GM23338 (cell line): ENCODE measurements around the gene PCDHB4. TPM values are rescaled to one million over a fixed set of nuclear protein-coding genes. Genes with fewer than 3 reads are reported as not detected.
"Not testable (repeated sequence)": the region's sequence is repeated elsewhere in the genome, so short reads cannot be mapped to it uniquely, and the experiment has no call there.

Experiments
- ATAC-seq: fragments of 200-7000 bp; cut with Tn5 transposase; 3 replicates; pipeline ENCODE4 v1.9.1; 2020
- DNase-seq: peaks from one replicate; pipeline ENCODE4 v3.0.0-alpha.2; 2015; ENCODE audit warnings: low spot score
- H2AFZ ChIP-seq: fragments of 200-600 bp; sonication (generic); 2 replicates; pipeline ENCODE4 v1.8.0; 2016; ENCODE audit warnings: antibody characterized with exemption, mild to moderate bottlenecking, moderate library complexity
- H3F3A ChIP-seq: fragments of 200-600 bp; sonication (generic); replicated peaks from 2 replicates; pipeline ENCODE4 v1.8.0; 2017; ENCODE audit warnings: antibody characterized with exemption, mixed run types, low read depth
- H3K27ac ChIP-seq: fragments of 200-600 bp; sonication (generic); 2 replicates; pipeline ENCODE4 v1.6.1; 2016; ENCODE audit warnings: low read depth
- H3K27me3 ChIP-seq: fragments of 200-600 bp; sonication (generic); 2 replicates; pipeline ENCODE4 v1.8.0; 2016; ENCODE audit warnings: mild to moderate bottlenecking, mixed run types, moderate library complexity; ENCODE audit not compliant: insufficient read depth
- H3K36me3 ChIP-seq: fragments of 200-600 bp; sonication (generic); 2 replicates; pipeline ENCODE4 v1.8.0; 2016; ENCODE audit warnings: mild to moderate bottlenecking; ENCODE audit not compliant: insufficient read depth
- H3K4me1 ChIP-seq: fragments of 200-600 bp; sonication (generic); 2 replicates; pipeline ENCODE4 v1.8.0; 2016; ENCODE audit warnings: mild to moderate bottlenecking, moderate library complexity; ENCODE audit not compliant: insufficient read depth
- H3K4me2 ChIP-seq: fragments of 200-600 bp; sonication (generic); 2 replicates; pipeline ENCODE4 v1.7.1; 2017; ENCODE audit warnings: mixed run types
- H3K4me3 ChIP-seq: fragments of 200-600 bp; sonication (generic); 2 replicates; pipeline ENCODE4 v1.6.1; 2016; ENCODE audit warnings: mixed run types
- H3K79me2 ChIP-seq: fragments of 200-600 bp; sonication (generic); replicated peaks from 2 replicates; pipeline ENCODE4 v1.8.0; 2017; ENCODE audit warnings: mild to moderate bottlenecking; ENCODE audit not compliant: insufficient read depth
- H3K9me2 ChIP-seq: fragments of 200-600 bp; sonication (generic); 2 replicates; pipeline ENCODE4 v1.8.0; 2017; ENCODE audit not compliant: insufficient read depth
- H4K20me1 ChIP-seq: fragments of 200-600 bp; sonication (generic); replicated peaks from 2 replicates; pipeline ENCODE4 v1.8.0; 2017; ENCODE audit warnings: mild to moderate bottlenecking; ENCODE audit not compliant: insufficient read depth
- H3K27ac Mint-ChIP-seq: 2 replicates; pipeline ENCODE4 v1.8.0; 2020; ENCODE audit warnings: inconsistent platforms, mild to moderate bottlenecking, moderate library complexity, mixed read lengths
- H3K27me3 Mint-ChIP-seq: 3 replicates; pipeline ENCODE4 v1.8.0; 2022; ENCODE audit warnings: low read depth, mild to moderate bottlenecking, moderate library complexity, mixed read lengths, inconsistent platforms; ENCODE audit not compliant: insufficient read depth, poor library complexity
- H3K36me3 Mint-ChIP-seq: 3 replicates; pipeline ENCODE4 v1.8.0; 2021; ENCODE audit warnings: low read depth, mild to moderate bottlenecking, inconsistent platforms, moderate library complexity, mixed read lengths
- H3K4me1 Mint-ChIP-seq: 3 replicates; pipeline ENCODE4 v1.8.0; 2020; ENCODE audit warnings: mild to moderate bottlenecking, inconsistent platforms, mixed read lengths
- H3K4me3 Mint-ChIP-seq: 3 replicates; pipeline ENCODE4 v1.8.0; 2021; ENCODE audit warnings: moderate library complexity, mild to moderate bottlenecking, inconsistent platforms, mixed read lengths
- H3K9me3 Mint-ChIP-seq: 3 replicates; pipeline ENCODE4 v1.8.0; 2020; ENCODE audit warnings: moderate library complexity, mild to moderate bottlenecking, inconsistent platforms, mixed read lengths
- CREB1 ChIP-seq: fragments of 250-450 bp; sonication (Bioruptor Pico); IDR thresholded peaks from 2 replicates; pipeline ENCODE4 v1.5.0; 2020; ENCODE audit warnings: low read depth, mild to moderate bottlenecking, moderate library complexity
- ETS1 ChIP-seq: IDR thresholded peaks from 2 replicates; pipeline ENCODE4 v1.6.1; 2016; ENCODE audit warnings: antibody characterized with exemption
- EZH2 ChIP-seq: fragments of 200-600 bp; sonication (generic); IDR thresholded peaks from one replicate; pipeline ENCODE4 v1.8.0; 2017; ENCODE audit warnings: antibody characterized with exemption, mild to moderate bottlenecking, low read depth; ENCODE audit not compliant: unreplicated experiment
- EZH2phosphoT487 ChIP-seq: fragments of 200-600 bp; sonication (generic); IDR thresholded peaks from one replicate; pipeline ENCODE4 v1.8.1; 2018; ENCODE audit warnings: antibody characterized with exemption; ENCODE audit not compliant: unreplicated experiment
- NANOG ChIP-seq: IDR thresholded peaks from 2 replicates; pipeline ENCODE4 v1.6.1; 2016; ENCODE audit warnings: antibody characterized with exemption, borderline replicate concordance
- STAT1 ChIP-seq: IDR thresholded peaks from one replicate; pipeline ENCODE4 v1.6.1; 2016; ENCODE audit warnings: antibody characterized with exemption; ENCODE audit not compliant: unreplicated experiment
- ZNF114 ChIP-seq: fragments of 250-450 bp; sonication (Bioruptor Pico); IDR thresholded peaks from 2 replicates; pipeline ENCODE4 v1.5.0; 2020; ENCODE audit warnings: mild to moderate bottlenecking, moderate library complexity
- ZNF331 ChIP-seq: fragments of 250-450 bp; sonication (Bioruptor Pico); IDR thresholded peaks from 2 replicates; pipeline ENCODE4 v1.5.0; 2020; ENCODE audit warnings: low read depth, mild to moderate bottlenecking, moderate library complexity
- ZNF462 ChIP-seq: fragments of 250-450 bp; sonication (Bioruptor Pico); IDR thresholded peaks from 2 replicates; pipeline ENCODE4 v1.5.0; 2020; ENCODE audit warnings: mild to moderate bottlenecking, moderate library complexity
- polyA plus RNA-seq: library from polyadenylated mRNA; unstranded; fragments of >200 nt; fragmentation: Nextera tagmentation; extraction: Ambion mirVana; gene quantifications from 2 replicates; pipeline ENCODE4 v1.2.1, GENCODE V29; 2016
- total RNA-seq: library from RNA; depleted of rRNA; stranded (reverse); fragments of >200 nt; shearing (Covaris generic); gene quantifications from 2 replicates; pipeline ENCODE4 v1.2.3, GENCODE V29; 2014

PCDHB4 gene
- total and polyA plus RNA-seq, 2 experiments from 2014 or later = 1.3 to 2.7 TPM

DNA sequence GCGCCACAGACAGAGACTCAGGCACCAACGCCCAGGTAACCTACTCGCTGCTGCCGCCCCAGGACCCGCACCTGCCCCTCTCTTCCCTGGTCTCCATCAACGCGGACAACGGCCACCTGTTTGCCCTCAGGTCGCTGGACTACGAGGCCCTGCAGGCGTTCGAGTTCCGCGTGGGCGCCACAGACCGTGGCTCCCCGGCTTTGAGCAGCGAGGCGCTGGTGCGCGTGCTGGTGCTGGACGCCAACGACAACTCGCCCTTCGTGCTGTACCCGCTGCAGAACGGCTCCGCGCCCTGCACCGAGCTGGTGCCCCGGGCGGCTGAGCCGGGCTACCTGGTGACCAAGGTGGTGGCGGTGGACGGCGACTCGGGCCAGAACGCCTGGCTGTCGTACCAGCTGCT lies 19.5 kb upstream of the PCDHB4 start:
- not testable (repeated sequence) for H2AFZ ChIP-seq, H3K36me3 ChIP-seq, ATAC-seq, H3K27ac Mint-ChIP-seq, H4K20me1 ChIP-seq, H3F3A ChIP-seq, H3K9me2 ChIP-seq, H3K27me3 Mint-ChIP-seq, H3K4me1 ChIP-seq, H3K27me3 ChIP-seq, DNase-seq, H3K4me1 Mint-ChIP-seq, H3K4me3 ChIP-seq, H3K4me2 ChIP-seq, H3K4me3 Mint-ChIP-seq, H3K27ac ChIP-seq
- H3K9me3 Mint-ChIP-seq = peaks cover 14% of the 10 kb centered on the region; the same call in 2 of the 3 replicates
- H3K79me2 ChIP-seq = peaks cover 36% of the 10 kb centered on the region
- peaks cover 48% of the 10 kb centered on the region for H3K36me3 Mint-ChIP-seq

- H4K20me1 ChIP-seq, H3F3A ChIP-seq, H3K4me1 ChIP-seq, H3K4me2 ChIP-seq, H3K27me3 Mint-ChIP-seq, H3K27ac ChIP-seq, H3K27me3 ChIP-seq, H3K27ac Mint-ChIP-seq, H3K4me3 Mint-ChIP-seq, H3K9me2 ChIP-seq, H3K4me3 ChIP-seq, ATAC-seq, H2AFZ ChIP-seq, DNase-seq, H3K4me1 Mint-ChIP-seq, H3K36me3 ChIP-seq: not testable (repeated sequence)
- H3K9me3 Mint-ChIP-seq = peaks cover 11% of the 10 kb centered on the region; the same call in 2 of the 3 replicates
- H3K79me2 ChIP-seq = peaks cover 32% of the 10 kb centered on the region
- H3K36me3 Mint-ChIP-seq = peaks cover 48% of the 10 kb centered on the region
Observed at GRCh38 chr5:141102471-141102870, 19.1 kb upstream of the PCDHB4 start.

DNA sequence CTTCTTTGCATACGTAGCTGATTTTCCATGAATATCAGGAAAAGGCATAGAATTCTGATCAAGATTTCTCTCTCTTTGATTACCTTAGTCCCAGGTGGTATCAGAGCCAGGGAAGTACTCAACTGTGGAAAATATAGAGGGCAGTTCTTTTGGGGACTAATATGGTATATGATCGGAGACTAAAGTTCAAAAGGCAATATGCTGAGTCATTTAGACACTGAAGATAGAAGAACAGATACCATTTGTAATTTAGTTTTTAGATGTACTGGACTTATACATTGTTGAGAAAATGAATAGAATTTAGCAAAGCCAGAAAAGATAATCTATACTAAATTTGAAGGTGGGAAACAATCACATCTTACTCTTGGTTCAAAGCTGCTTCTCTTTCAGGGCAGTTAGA lies 16.3 kb upstream of the PCDHB4 start:
- Mint-ChIP-seq H3K36me3 (peaks cover 38% of the 10 kb centered on the region), H3K4me1 (peaks cover 1% of the 10 kb centered on the region; the same call in 1 of the 3 replicates)
- no peak overlapping the region for H2AFZ ChIP-seq
- no peak for TF ChIP-seq EZH2
- TF ChIP-seq CREB1 (CRISPR knock-in tag) = no peak
- no peak for TF ChIP-seq ZNF331 (CRISPR knock-in tag)
- TF ChIP-seq NANOG = no peak
- no peak for TF ChIP-seq ZNF462
- TF ChIP-seq STAT1 = no peak
- no peak for TF ChIP-seq EZH2phosphoT487
- TF ChIP-seq ETS1 = no peak
- no peak for TF ChIP-seq ZNF114

More for the DNA sequence above, 16.3 kb upstream of the PCDHB4 start:
- H3K27me3 ChIP-seq = no peaks in the 10 kb centered on the region
- no peaks in the 10 kb centered on the region for H3K4me1 ChIP-seq
- no peaks in the 10 kb centered on the region for H3K9me2 ChIP-seq
- no peaks in the 10 kb centered on the region for H3F3A ChIP-seq
- H4K20me1 ChIP-seq = no peaks in the 10 kb centered on the region
- Mint-ChIP-seq H3K27me3 (peaks cover 2% of the 10 kb centered on the region), H3K9me3 (peaks cover 15% of the 10 kb centered on the region; the same call in 2 of the 3 replicates), H3K4me3 (no peak overlapping the region), H3K27ac (no peak overlapping the region)
- H3K4me2 ChIP-seq = no peak overlapping the region
- peaks cover 19% of the 10 kb centered on the region for H3K79me2 ChIP-seq
- DNase-seq = no peak
- ATAC-seq = no peak
- H3K36me3 ChIP-seq = no peaks in the 10 kb centered on the region
- H3K27ac ChIP-seq = no peak overlapping the region
- no peak overlapping the region for H3K4me3 ChIP-seq
